Measurements from ENCODE around the gene VPS39. TPM values are rescaled to one million over a fixed set of nuclear protein-coding genes. Genes with fewer than 3 reads are reported as not detected.

Gene VPS39
- total and polyA plus RNA-seq, 9 donors: 30.3 to 61.5 (median 50.2) TPM

- H3K36me3 ChIP-seq: no peaks in the 10 kb centered on the region
These were observed 25.1 kb downstream of the VPS39 start for GRCh38 chr15:42182961-42183360.

DNA sequence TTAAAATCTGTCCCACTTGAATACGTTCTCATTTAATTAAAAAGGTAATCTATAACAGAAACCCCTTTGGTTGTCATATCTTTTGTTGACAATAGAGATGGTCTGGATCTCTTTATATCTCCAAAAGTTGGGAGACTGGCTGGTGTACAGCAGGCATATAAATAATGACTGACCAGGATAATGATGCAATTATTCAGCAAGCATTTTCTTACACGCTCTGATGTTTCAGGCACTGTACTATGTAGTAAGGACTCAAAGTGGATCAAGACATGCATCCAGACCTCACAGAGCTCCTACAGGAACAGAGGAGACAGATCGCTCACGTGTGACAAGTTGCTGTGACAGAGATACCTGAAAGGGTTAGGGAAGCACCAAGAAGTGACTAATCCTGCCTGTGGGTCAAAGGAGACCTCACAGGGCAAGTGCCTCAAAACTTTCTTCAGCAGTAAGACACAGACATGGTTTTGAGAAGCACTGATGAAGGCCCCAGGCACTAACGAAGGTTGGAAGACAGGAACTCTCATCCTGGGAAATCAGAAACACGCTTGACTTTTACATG, 25.7 kb downstream of the VPS39 start:
- H3K27me3 ChIP-seq: no peaks in the 10 kb centered on the region
- no peak for DNase-seq
- 90 to 93% (median 92%) methylated on average over 6 of the region's 6 CpGs for WGBS, 3 donors
- intact Hi-C loops (cut with DNase I): no loop called here
- H3K27ac ChIP-seq: no peak overlapping the region
- H3K4me3 ChIP-seq: no peak overlapping the region
- H3K36me3 ChIP-seq: no peaks in the 10 kb centered on the region
- no peaks in the 10 kb centered on the region for H3K9me3 ChIP-seq
- TF ChIP-seq POLR2A (IDR thresholded peaks at IDR 0.05) (no peak), CTCF (IDR thresholded peaks at IDR 0.05) (no peak), EP300 (IDR thresholded peaks at IDR 0.05) (no peak)
- no peaks in the 10 kb centered on the region for H3K4me1 ChIP-seq (ENCODE audit: insufficient read depth)

More at GRCh38 chr15:42182961-42183360, 25.1 kb downstream of the VPS39 start:
- Histone ChIP-seq H3K4me1 (ENCODE audit: insufficient read depth) (no peaks in the 10 kb centered on the region), H3K9me3 (no peaks in the 10 kb centered on the region), H3K27ac (no peak overlapping the region), H3K27me3 (no peaks in the 10 kb centered on the region), H3K4me3 (no peak overlapping the region)
- WGBS, 3 donors: 88 to 95% (median 89%) methylated on average over 6 of the region's 6 CpGs
- intact Hi-C loops (cut with DNase I): no loop called here
- TF ChIP-seq POLR2A (IDR thresholded peaks at IDR 0.05) (no peak), CTCF (IDR thresholded peaks at IDR 0.05) (no peak), EP300 (IDR thresholded peaks at IDR 0.05) (no peak)
- no peak for DNase-seq

DNA sequence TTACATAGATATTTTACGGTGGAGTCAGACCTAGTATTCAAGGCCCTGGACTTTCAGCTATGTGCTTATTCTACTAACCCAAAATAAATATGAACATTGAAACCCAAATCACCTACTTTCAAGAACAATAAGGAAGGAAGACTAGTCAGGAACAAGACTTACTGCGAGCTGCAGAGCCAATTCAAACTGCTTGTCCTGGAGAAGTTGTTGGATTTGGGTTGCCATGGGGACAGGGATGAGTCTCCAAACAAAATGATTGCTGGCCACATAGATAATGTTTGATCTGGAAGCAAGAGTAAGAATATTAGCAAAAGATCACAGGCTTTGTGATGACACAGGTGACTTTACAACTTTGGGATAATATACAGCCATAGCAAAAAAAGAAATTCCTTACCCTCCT, 30.0 kb downstream of the VPS39 start:
- no peak for DNase-seq
- TF ChIP-seq CTCF (IDR thresholded peaks at IDR 0.05) (no peak), POLR2A (IDR thresholded peaks at IDR 0.05) (no peak), EP300 (IDR thresholded peaks at IDR 0.05) (no peak)
- H3K27ac ChIP-seq: no peak overlapping the region
- H3K27me3 ChIP-seq: no peaks in the 10 kb centered on the region
- H3K36me3 ChIP-seq: no peaks in the 10 kb centered on the region
- 92 to 97% (median 94%) methylated on average over 2 of the region's 2 CpGs for WGBS, 3 donors
- intact Hi-C loops (cut with DNase I): no loop called here
- no peaks in the 10 kb centered on the region for H3K9me3 ChIP-seq
- H3K4me3 ChIP-seq: no peak overlapping the region
- no peaks in the 10 kb centered on the region for H3K4me1 ChIP-seq (ENCODE audit: insufficient read depth)

DNA sequence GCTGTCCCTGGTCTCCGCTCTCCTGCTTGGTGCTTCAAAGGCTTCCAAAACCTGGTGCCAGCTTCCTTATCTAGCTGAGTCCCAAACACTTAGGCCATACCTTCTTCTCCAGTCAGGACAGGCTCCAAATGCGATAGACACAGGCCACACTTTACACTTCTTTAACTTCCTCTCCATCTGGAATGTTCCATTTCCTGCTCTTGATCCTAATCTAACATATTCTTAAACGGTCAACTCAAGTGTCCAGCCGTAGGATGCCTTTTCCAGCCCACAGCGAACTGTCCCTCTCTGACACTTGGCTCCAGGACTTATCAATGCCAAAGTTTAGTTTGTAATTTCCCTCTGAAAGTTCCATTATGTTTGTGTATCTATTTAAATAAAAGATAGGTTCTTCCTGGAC, 32.4 kb downstream of the VPS39 start:
- DNase-seq: no peak
- Histone ChIP-seq H3K4me1 (ENCODE audit: insufficient read depth) (no peaks in the 10 kb centered on the region), H3K36me3 (no peaks in the 10 kb centered on the region), H3K9me3 (no peaks in the 10 kb centered on the region), H3K4me3 (no peak overlapping the region), H3K27me3 (no peaks in the 10 kb centered on the region), H3K27ac (no peak overlapping the region)
- intact Hi-C loops (cut with DNase I): no loop called here
- no peak for TF ChIP-seq POLR2A (IDR thresholded peaks at IDR 0.05)
- no peak for TF ChIP-seq CTCF (IDR thresholded peaks at IDR 0.05)
- no peak for TF ChIP-seq EP300 (IDR thresholded peaks at IDR 0.05)
- 84 to 87% (median 85%) methylated on average over 5 of the region's 5 CpGs for WGBS, 3 donors

All from ovary (tissue), 9 donors.